Left cardiac atrium (tissue), 4 donors: Measurements from ENCODE around the gene KIF1B. TPM values are rescaled to one million over a fixed set of nuclear protein-coding genes. Genes with fewer than 3 reads are reported as not detected.

Source experiments
- ATAC-seq, 2 donors: fragments of 200-7000 bp; cut with Tn5 transposase; one replicate each; pipeline ENCODE4 v1.9.1; 2020; ENCODE audit warnings: mild to moderate bottlenecking in 2 of 2, moderate library complexity in 2 of 2
- DNase-seq: peaks from one replicate; pipeline ENCODE4 v3.0.0-alpha.2; 2020
- intact Hi-C, 2 donors: fragments of 100-400 bp; cut with DNase I; formaldehyde crosslinking; loops; one replicate each; pipeline versions ENCODE4 v1.14.1 to v1.15.1; 2022 to 2023
- long read RNA-seq: library from polyadenylated mRNA; unstranded; transcript quantifications from one replicate; pipeline ENCODE4 v2.0.0, GENCODE V29; 2021
- total RNA-seq, 2 donors: library from RNA; stranded (reverse); fragmentation: NEBNext Ultra II Directional; extraction: Animal tissue kit (Norgen Biotek cat#: 25700); gene quantifications; one replicate each; pipeline ENCODE4 v1.2.1, GENCODE V29; 2021
- donor health status: DM: no; HTN: yes; CAD: no.
- donor health status: DM: no; HTN: yes; CAD: no; lungs with severe emphysema.
- donor health status: DM: yes; HTN: yes; CAD: no.
- donor health status: Dilated cardiomyopathy.

KIF1B gene
- total RNA-seq = 10 to 100 TPM; 46.1 to 54.2 TPM
- long read RNA-seq, full-length matches to known transcripts = 5 of 48 reads
- long read RNA-seq, partial matches to known transcripts = 12 of 48 reads
- long read RNA-seq, other reads (novel, unspliced or antisense) = 31 of 48 reads

- ATAC-seq = peak; percentile 97 to 98
- DNase-seq = peak; percentile 99
- intact Hi-C loops = loop anchor here (5.0 to 10.0 kb wide), 2 partner anchors 77 to 125 kb away; no protein-coding TSS in a partner anchor
These were observed at the start of gene KIF1B for GRCh38 chr1:10209905-10210810. TSS of gene KIF1B (plus strand) at chr1:10210570. CDS start at chr1:10232329, 21,759 bp downstream.

GRCh38 chr1:10160907-10161490, 49.4 kb upstream of the KIF1B start:
- no peak for DNase-seq
- intact Hi-C loops = no loop called here
- no peak for ATAC-seq

- peak; percentile 58 for DNase-seq
- ATAC-seq = peak; percentile 77 to 80
- intact Hi-C loops = no loop called here
These were observed 48.7 kb upstream of the KIF1B start for GRCh38 chr1:10161541-10162290.

GRCh38 chr1:10168912-10169514, 41.4 kb upstream of the KIF1B start:
- intact Hi-C loops = no loop called here
- no peak for DNase-seq
- ATAC-seq = no peak

GRCh38 chr1:10170239-10170574, 40.2 kb upstream of the KIF1B start:
- DNase-seq = no peak
- intact Hi-C loops = no loop called here
- ATAC-seq = no peak

- DNase-seq (no peak), ATAC-seq (no peak)
- intact Hi-C loops = no loop called here
These were observed 39.1 kb upstream of the KIF1B start for GRCh38 chr1:10171105-10171767.

GRCh38 chr1:10171995-10172669, 38.2 kb upstream of the KIF1B start:
- intact Hi-C loops = no loop called here
- ATAC-seq (no peak), DNase-seq (no peak)

- intact Hi-C loops = no loop called here
- no peak for ATAC-seq
- DNase-seq = no peak
These were observed 36.8 kb upstream of the KIF1B start for GRCh38 chr1:10173582-10173981.

- intact Hi-C loops = no loop called here
- DNase-seq (no peak), ATAC-seq (no peak)
These were observed 32.5 kb upstream of the KIF1B start for GRCh38 chr1:10177876-10178275.

- DNase-seq = no peak
- ATAC-seq = no peak
- intact Hi-C loops = no loop called here
These were observed 31.6 kb upstream of the KIF1B start for GRCh38 chr1:10178597-10179405.

- intact Hi-C loops = no loop called here
- ATAC-seq = no peak
These were observed 30.8 kb upstream of the KIF1B start for GRCh38 chr1:10179406-10180091.

GRCh38 chr1:10181154-10181553, 29.2 kb upstream of the KIF1B start:
- intact Hi-C loops = no loop called here
- DNase-seq (no peak), ATAC-seq (no peak)

More at GRCh38 chr1:10179406-10180091, 30.8 kb upstream of the KIF1B start:
- no peak for DNase-seq

- ATAC-seq = no peak
- intact Hi-C loops = no loop called here
- no peak for DNase-seq
These were observed 24.6 kb upstream of the KIF1B start for GRCh38 chr1:10185759-10186158.

- ATAC-seq (no peak), DNase-seq (no peak)
- intact Hi-C loops = no loop called here
These were observed 23.9 kb upstream of the KIF1B start for GRCh38 chr1:10186331-10187025.

GRCh38 chr1:10187026-10187334, 23.4 kb upstream of the KIF1B start:
- DNase-seq = no peak

GRCh38 chr1:10188133-10188650, 22.2 kb upstream of the KIF1B start:
- ATAC-seq (no peak), DNase-seq (no peak)
- intact Hi-C loops = no loop called here

More at GRCh38 chr1:10187026-10187334, 23.4 kb upstream of the KIF1B start:
- intact Hi-C loops = no loop called here
- no peak for ATAC-seq
